Erythroblast (primary cell): ENCODE results near the gene TRAPPC5.

ENCODE experiments used
- GATA1 ChIP-seq: IDR thresholded peaks from 2 replicates; pipeline ENCODE4 v1.6.1; 2011; ENCODE audit warnings: low read depth, mild to moderate bottlenecking, control low read depth, low read length, moderate library complexity
- POLR2A ChIP-seq: IDR thresholded peaks from 2 replicates; pipeline ENCODE4 v1.6.1; 2011; ENCODE audit warnings: mild to moderate bottlenecking, low read length

- no peak for TF ChIP-seq POLR2A
- no peak for TF ChIP-seq GATA1
These were observed 1.7 kb downstream of the TRAPPC5 start for GRCh38 chr19:7682175-7682855.
